Measurements from ENCODE around the gene UBE2O.

DNA sequence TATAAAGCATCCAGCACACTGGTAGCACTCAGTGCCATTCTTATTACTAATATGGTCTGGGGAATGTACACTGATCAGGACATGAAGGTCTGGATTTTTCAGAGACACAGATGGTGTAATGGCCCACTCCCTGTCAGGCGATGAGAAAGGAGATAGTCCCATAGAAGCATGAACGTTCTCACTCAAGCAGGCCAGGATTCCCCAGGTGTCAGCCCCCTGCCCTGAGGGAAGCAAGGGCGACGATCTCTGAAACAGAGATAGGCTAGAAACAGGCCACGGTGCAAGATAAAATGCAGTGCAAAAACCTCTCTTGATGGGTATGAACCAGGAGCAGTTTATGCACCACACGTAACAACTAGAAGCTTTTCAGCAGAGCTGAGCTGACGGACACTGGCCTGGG is 109.8 kb downstream of the UBE2O start:
- peak; percentile 60; the same call in 1 of the 2 replicates for TF ChIP-seq GATA2 (IDR thresholded peaks at IDR 0.05; ENCODE audit: low read depth, low read length)
- no peak for TF ChIP-seq GATA3 (IDR thresholded peaks at IDR 0.05; ENCODE audit: low read depth, low read length)
